HG03460 (cell line): ENCODE measurements around the gene ANAPC16.
"Not testable (repeated sequence)": the region's sequence is repeated elsewhere in the genome, so short reads cannot be mapped to it uniquely, and the experiment has no call there.

Experiments
- ATAC-seq: cut with Tn5 transposase; IDR thresholded peaks from one replicate; pipeline ENCODE4 v1.9.1; 2021; ENCODE audit not compliant: unreplicated experiment

ANAPC16 gene

GRCh38 chr10:72215611-72216549 lies at the start of gene ANAPC16, which contains the start of gene ASCC1:
Gene ANAPC16 (plus strand): TSS chr10:72216012. CDS start chr10:72223915, 7,903 bp downstream.
Gene ASCC1 (minus strand): TSS chr10:72216276. CDS start chr10:72213298, 2,978 bp downstream.
- ATAC-seq, result peak; percentile 79

- ATAC-seq, result no peak
Observed at GRCh38 chr10:72167118-72167517, 48.7 kb upstream of the ANAPC16 start.

- ATAC-seq, result no peak
Observed at GRCh38 chr10:72170263-72170662, 45.5 kb upstream of the ANAPC16 start.

- ATAC-seq, result no peak
Observed at GRCh38 chr10:72170733-72171132, 45.1 kb upstream of the ANAPC16 start.

GRCh38 chr10:72171175-72171630 lies 44.6 kb upstream of the ANAPC16 start:
- ATAC-seq, result no peak

- no peak for ATAC-seq
Observed at GRCh38 chr10:72173262-72173618, 42.6 kb upstream of the ANAPC16 start.

GRCh38 chr10:72173619-72174296 lies 42.1 kb upstream of the ANAPC16 start:
- ATAC-seq, result peak; percentile 51

- no peak for ATAC-seq
Observed at GRCh38 chr10:72174297-72174662, 41.5 kb upstream of the ANAPC16 start.

- no peak for ATAC-seq
Observed at GRCh38 chr10:72175149-72175548, 40.7 kb upstream of the ANAPC16 start.

- no peak for ATAC-seq
Observed at GRCh38 chr10:72176701-72177100, 39.1 kb upstream of the ANAPC16 start.

- ATAC-seq, result no peak
Observed at GRCh38 chr10:72177454-72177853, 38.4 kb upstream of the ANAPC16 start.

GRCh38 chr10:72184156-72184555 lies 31.7 kb upstream of the ANAPC16 start:
- ATAC-seq, result no peak

GRCh38 chr10:72186258-72186981 lies 29.4 kb upstream of the ANAPC16 start:
- ATAC-seq, result no peak

- ATAC-seq, result no peak
Observed at GRCh38 chr10:72186982-72187330, 28.9 kb upstream of the ANAPC16 start.

- no peak for ATAC-seq
Observed at GRCh38 chr10:72194949-72195348, 20.9 kb upstream of the ANAPC16 start.

GRCh38 chr10:72200883-72201282 lies 14.9 kb upstream of the ANAPC16 start:
- no peak for ATAC-seq

- ATAC-seq, result no peak
Observed at GRCh38 chr10:72201293-72201692, 14.5 kb upstream of the ANAPC16 start.

- no peak for ATAC-seq
Observed at GRCh38 chr10:72204296-72204695, 11.5 kb upstream of the ANAPC16 start.

- ATAC-seq, result no peak
Observed at GRCh38 chr10:72204724-72205123, 11.1 kb upstream of the ANAPC16 start.

- ATAC-seq, result no peak
Observed at GRCh38 chr10:72206511-72207229, 9.1 kb upstream of the ANAPC16 start.

- not testable (repeated sequence) for ATAC-seq
Observed at GRCh38 chr10:72208526-72208925, 7.3 kb upstream of the ANAPC16 start.
